ENCODE results near the gene TRPM2.
"Not testable (repeated sequence)": the region's sequence is repeated elsewhere in the genome, so short reads cannot be mapped to it uniquely, and the experiment has no call there.

The TRPM2 gene

DNA sequence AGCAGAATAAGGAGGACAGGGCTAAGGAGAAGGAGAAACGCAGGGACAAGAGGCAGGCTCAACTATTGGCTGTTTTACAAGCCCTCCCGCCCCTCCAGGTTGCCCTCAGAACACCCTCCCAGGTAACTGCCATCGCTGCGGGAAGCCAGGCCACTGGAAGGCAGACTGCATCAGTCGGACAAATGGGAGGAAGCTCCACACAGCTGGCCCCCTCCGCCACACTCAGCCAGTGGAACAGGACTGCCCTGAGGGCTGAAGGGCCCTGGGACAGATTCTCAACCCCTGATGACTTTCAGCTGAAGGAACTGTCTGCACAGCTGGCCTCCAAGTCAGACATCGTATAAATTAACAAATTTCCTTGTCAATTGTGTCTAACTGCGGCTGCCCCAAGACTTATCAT lies 123.7 kb downstream of the TRPM2 start:
- in situ Hi-C loops (cut with MboI; ENCODE audit: low sequenced_read_pairs): no loop called here

DNA sequence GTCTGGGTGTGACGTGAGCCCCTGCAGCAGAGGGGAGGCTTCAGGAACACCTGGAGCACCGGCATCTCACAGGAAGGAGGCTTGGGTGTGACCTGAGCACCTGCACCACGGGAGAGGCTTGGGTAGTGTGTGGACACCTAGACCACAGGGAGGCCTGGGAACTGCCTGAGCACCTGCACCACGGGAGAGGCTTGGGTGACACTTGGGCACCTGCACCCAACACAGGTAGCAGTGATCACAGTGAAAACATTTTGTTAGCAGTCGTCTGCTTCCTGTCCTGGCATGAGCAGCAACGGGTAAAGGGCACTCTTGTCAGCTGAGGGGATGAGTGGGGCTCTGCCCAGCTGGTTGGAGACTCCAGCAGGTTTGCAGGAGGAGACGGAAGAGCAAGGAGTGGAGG lies 124.3 kb downstream of the TRPM2 start:
- in situ Hi-C loops (cut with MboI; ENCODE audit: low sequenced_read_pairs): no loop called here

DNA sequence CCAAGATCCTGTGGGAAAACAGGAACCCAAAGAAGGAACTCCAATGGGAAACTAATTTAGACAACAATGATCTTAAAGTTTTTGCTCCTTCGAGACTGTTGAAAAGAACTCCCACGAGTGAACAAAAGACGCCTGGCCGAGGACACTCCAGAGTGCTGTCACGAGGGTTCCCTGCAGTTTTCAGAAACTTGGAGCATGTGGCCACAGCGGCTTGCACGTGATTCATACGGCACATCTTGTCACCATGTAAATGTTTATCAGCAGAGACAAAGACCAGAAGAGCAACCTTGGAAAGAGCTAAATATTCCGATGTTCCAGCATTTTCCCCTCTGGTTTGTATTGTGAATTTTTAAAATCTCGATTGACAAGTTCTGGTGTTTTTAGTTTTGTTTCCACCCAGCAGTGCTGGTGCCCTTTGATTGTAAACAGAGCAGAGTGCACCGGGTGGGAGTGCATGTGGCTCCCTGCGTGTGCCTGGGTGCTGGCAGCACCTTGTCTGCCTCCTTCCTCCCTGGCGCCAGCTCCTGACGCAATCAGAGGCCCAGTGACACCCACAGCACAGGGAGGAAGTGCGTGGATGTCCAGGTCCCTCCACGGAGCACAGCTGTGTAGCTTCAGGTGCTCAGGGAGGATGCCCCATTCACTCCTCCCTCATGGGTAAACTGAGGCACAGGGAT lies 124.8 kb downstream of the TRPM2 start:
- in situ Hi-C loops (cut with MboI; ENCODE audit: low sequenced_read_pairs): no loop called here

DNA sequence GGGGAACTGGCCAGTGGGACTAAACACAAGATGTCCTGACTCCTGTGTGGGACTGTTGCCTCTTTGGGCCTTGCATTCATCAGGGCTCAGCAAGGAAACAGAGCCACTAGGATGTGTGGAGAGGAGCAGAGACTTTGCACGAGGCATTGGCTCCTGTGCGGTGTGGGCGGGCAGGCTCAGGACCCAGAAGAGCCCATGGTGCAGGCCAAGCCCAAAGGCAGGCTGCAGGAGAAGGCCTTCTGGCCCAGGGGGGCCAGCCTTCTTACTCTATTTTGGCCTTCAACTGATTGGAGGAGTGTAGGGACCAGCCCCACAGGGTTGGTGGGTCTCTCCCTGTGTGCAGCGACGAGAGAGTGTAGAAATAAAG lies 125.4 kb downstream of the TRPM2 start:
- in situ Hi-C loops (cut with MboI; ENCODE audit: low sequenced_read_pairs): no loop called here

DNA sequence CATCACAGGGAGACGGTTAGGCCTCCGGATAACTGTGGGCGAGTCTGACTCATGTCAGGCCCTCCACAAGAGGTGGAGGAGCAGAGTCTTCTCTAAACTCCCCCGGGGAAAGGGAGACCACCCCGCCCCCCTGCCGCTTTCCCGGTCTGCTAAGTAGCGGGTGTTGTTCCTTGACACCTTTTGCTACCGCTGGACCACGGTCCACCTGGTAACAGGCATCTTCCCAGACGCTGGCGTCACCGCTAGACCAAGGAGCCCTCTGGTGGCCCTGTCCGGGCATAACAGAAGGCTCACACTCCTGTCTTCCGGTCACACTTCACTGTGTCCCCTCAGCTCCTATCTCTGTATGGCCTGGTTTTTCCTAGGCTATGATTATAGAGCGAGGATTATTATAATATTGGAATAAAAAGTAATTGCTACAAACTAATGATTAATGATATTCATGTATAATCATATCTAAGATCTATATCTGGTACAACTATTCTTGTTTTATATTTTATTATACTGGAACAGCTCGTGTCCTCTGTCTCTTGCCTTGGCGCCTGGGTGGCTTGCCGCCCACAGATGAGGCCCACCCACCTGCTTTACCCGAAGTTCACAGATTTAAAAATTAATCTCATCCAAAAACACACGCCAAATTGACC lies 126.3 kb downstream of the TRPM2 start:
- in situ Hi-C loops (cut with MboI; ENCODE audit: low sequenced_read_pairs): not testable (repeated sequence)

DNA sequence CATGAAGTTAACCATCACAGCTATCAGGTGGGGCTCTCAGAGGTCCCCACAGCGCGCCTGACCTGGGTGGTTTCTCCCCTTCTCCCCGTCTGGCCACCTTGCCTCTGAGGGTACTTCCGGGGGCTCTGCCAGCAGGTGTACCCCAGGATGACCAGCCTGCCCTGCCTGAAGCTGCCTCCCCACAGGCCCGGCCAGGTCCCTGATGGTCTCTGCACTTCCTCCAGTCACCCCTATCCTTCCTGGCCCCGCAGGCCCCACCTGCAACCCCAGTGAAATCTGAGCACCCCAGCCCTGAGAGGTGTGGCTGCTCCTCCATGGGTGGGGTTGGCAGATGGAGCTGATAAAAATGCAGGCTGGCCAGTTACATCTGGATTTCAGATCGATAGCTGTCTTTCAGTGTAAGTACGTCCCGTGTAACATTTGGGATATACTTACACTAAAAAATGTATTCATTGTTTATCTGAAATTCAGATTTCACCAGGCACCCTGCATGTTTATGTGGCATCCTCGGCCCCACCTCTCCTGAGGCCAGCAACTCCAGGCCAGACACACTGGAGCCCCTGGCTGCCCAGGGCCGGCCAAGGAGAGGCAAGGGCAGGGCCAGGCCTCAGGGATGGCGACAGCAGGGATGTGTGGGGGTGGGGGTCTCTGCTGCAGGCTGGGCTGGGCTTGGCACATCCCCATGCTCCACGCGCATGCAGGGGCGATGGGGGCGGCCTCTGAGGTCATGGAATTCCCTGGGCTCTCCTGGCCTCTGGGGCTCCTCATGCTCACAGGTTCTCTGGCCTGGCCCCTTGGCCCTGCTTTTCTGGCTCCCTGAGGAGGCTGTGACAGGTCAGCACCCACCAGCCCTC lies 127.0 kb downstream of the TRPM2 start:
- in situ Hi-C loops (cut with MboI; ENCODE audit: low sequenced_read_pairs): no loop called here

DNA sequence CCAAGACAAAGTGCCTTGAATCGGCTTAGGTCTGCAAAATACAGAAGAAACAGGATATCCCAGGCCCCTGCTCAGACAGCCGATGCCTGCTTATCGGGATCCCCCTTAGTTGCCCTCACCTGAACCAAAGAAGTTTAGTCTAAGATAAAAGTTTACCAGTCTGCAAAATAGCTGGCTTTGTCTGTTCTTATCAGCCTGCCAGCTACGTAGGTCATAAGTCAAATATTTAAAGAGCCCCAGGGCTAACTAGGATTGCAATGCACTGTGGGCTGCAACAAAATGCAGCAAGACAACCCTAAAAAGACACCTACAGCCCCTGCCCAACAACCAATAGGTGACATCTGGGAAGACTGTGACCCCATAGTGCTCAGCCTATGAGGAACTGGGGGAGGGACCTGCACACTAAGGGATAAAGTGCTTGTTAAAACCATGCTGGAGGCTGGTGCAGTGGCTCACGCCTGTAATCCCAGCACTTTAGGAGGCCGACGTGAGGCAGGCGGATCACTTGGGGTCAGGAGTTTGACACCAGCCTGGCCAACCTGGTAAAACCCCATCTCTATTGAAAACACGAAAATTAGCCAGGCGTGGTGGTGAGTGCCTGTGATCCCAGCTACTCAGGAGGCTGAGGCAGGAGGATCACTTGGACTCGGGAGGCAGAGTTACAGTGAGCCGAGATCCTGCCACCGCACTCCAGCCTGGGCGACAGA lies 129.3 kb downstream of the TRPM2 start:
- in situ Hi-C loops (cut with MboI; ENCODE audit: low sequenced_read_pairs): no loop called here

DNA sequence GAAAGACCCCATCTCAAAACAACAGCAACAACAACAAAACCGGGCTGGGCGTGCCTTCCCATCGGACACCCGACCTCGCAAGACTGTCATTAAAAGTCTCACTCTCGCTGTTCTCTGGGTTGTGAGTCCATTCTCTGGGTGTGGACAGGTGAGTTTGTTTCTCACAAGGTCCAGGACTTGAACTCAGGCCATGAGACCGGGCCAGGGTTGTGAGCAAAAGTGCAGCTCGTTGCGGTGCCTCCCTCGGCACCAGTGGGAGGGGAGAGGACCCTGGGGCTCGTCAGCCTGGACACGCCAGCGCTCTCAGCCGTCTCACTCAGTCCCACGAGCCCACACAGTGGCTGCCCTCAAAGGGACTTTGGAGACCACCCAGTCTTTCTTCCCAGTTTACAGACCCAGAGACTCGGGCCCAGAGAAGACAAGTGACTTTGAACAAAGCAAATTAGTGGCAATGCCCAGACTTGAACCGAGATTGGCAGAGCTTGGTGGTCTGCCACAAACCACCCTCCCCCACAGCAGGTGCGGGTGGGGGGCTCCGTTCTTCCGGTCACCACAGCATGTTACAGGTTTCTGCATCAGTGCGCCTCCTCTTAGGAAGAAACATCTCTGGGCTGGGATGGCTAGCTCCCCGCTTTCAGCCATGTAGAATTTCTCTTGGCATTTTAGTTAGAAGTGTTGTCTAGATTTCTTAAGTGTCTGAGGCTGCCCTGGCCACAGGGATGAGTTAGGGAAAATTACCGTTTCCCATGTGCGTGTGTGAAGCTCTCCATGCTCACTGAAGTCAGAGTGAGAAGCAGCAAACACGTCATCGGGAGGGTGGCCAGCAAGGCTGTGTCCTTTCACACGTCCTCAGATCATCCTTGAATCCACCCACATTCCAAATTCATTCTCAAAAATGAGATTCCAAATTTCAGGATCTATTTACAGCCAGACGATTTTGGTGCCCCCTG lies 130.1 kb downstream of the TRPM2 start:
- in situ Hi-C loops (cut with MboI; ENCODE audit: low sequenced_read_pairs): no loop called here

DNA sequence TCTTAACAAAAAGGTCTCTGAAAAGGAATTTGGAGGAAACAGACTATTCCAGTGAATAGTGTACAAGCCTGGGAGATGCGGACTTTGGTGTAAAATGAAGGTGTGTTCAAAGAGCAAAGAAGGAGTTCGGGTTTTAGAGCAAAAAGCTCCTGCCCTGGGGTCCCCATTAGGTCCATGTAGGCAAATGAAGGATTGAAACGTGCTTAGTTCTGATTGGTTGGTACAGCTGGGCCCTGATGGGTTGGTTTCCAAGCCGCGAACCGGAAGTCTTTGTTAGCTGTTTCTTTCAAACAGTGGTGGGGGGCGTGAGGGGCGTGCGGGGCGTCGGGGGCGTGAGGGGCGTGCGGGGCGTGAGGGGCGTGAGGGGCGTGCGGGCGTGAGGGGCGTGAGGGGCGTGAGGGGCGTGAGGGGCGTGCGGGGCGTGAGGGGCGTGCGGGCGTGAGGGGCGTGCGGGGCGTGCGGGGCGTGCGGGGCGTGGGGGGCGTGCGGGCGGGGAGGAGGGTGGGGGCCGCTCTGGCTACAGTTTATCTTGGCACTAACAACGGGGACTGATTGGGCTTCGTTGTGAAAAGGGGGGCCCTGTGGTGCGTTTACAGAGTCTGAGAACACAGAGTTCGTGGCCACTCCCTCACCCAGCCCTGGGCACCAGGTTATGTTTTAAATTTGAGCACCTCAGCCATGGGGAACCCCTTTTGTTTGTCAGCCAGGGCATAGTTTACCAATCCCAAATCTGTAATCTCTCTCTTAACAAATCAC lies 131.3 kb downstream of the TRPM2 start:
- in situ Hi-C loops (cut with MboI; ENCODE audit: low sequenced_read_pairs): no loop called here

DNA sequence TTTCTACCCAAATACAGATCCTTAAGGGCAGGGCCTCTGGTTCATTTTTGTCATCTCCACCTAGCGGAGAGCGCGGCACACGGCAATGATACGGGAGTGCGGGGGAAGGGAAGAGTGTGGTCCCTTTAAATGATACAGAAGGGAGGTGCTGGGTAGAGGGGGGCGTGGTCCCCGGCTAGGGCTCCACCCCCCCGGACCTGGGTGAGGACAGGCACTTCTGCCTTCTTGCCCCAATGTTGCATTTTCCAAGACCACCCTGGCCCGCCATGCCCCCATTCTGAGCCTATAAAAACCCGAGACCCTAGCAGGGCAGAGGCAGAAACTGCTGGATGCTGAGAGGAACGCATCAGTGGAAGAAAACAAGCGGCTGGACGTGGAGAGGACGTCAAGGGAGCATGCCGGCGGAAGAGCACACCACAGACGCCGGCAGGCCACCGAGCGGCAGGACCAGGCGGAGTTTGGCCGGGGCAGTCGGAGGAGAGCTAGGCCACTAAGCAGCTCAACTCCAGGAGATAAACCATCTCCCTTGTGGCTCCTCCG lies 131.9 kb downstream of the TRPM2 start:
- in situ Hi-C loops (cut with MboI; ENCODE audit: low sequenced_read_pairs): no loop called here

DNA sequence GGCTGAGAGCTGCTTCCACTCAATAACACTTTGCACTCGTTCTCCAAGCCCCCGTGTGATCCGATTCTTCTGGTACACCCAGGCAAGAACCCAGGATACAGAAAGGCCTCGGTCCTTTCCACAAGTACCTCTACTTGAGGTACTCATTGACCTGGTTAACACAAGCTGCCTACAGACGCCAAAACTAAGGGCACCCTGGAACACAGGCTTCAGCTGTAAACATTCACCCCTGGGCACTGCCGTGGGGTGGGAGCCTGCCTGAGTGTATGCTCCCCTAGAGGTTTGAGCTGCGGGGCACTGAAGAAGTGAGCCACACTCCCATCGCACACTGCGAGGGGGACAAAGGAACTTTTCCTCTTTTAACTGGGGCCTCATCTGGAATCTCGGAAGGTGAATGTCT lies 132.4 kb downstream of the TRPM2 start:
- in situ Hi-C loops (cut with MboI; ENCODE audit: low sequenced_read_pairs): no loop called here

DNA sequence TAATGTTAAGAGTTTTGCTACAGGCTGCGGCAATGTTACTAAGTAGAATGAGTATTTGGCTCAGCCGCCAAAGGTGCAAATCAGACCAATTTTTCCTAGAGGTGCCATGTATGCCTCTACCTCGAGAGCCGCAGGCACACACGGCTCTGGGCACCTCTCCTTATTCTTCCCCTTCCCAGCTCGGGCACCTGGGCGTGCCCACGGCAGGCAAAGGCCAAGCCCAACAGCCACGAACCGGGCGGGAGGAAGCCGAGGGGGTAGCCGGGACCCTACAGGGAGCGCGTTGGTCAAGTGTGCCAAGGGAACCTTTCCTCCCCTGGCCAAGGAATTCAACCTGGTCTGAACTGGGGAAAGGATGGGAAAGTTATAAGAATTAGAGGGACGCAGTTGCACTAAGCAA lies 132.9 kb downstream of the TRPM2 start:
- in situ Hi-C loops (cut with MboI; ENCODE audit: low sequenced_read_pairs): no loop called here

DNA sequence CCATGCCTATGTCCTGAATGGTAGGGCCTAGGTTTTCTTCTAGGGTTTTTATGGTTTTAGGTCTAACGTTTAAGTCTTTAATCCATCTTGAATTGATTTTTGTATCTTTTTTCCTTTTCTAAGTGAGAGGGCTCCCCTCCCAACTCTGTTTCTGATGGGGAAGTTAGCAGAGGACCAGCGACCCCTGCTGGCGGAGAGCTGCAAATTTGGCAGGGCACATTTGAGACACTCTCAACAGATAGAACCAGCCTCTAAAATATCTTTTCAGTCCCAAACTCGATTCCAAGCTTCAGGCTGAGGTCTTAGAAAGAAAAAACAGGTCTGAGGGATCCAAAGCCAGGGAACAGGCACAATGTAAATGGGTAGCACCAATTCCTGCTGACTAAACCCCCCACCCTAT lies 134.4 kb downstream of the TRPM2 start:
- in situ Hi-C loops (cut with MboI; ENCODE audit: low sequenced_read_pairs): no loop called here

DNA sequence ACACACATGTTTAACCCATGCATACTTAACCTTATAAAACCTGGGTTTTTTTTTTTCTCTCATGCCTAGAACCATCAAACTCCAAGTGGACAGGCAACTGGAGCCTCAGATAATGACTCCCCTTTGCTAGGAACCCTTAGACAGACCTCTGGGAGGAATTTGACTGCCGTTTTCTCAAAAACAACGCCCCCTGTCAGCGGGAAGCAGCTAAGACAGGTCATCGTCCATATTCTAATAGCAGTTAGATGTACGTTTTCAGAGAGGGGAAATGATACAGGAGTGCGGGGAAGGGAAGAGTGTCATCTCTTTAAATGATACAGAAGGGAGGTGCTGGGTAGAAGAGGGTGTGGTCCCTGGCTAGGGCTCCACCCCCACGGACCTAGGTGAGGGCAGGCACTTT lies 136.5 kb downstream of the TRPM2 start:
- in situ Hi-C loops (cut with MboI; ENCODE audit: low sequenced_read_pairs): no loop called here

DNA sequence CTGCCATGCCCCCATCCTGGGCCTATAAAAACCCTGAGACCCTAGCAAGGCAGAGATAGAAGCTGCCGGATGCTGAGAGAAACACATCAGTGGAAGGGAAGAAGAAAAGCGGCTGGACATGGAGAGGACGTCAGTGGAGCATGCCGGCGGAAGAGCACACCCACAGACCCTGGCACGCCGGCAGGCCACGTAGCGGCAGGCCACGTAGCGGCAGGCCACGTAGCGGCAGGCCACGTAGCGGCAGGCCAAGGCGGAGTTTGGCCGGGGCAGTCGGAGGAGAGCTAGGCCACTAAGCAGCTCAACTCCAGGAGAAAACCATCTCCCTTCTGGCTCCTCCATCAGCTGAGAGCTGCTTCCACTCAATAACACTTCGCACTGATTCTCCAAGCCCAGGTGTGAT lies 137.0 kb downstream of the TRPM2 start:
- in situ Hi-C loops (cut with MboI; ENCODE audit: low sequenced_read_pairs): no loop called here

DNA sequence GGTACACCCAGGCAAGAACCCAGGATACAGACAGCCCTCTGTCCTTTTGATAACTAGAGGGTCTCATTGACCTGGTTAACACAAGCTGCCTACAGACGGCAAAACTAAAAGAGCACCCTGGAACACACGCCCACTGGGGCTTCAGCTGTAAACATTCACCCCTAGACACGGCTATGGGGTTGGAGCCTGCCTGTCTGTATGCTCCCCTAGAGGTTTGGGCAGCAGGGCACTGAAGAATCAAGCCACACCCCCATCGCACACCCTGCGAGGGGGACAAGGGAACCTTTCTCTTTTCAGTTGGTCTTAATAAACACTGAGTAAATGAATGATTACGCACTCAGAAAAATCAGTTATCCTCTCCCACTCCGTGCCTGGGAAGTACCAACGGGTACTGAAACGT lies 137.4 kb downstream of the TRPM2 start:
- in situ Hi-C loops (cut with MboI; ENCODE audit: low sequenced_read_pairs): no loop called here

Measured in HL-60/S4 treated with phorbol 12-myristate 13-acetate at 8.2 ng/mL for 4 days and 3 days (cell line).